ENCODE results near the gene IFIT2. TPM values are rescaled to one million over a fixed set of nuclear protein-coding genes. Genes with fewer than 3 reads are reported as not detected.

The IFIT2 gene
- total RNA-seq, 1 donor from 2014 or later, result 47.2 TPM

GRCh38 chr10:89352802-89353201, 51.0 kb downstream of the IFIT2 start:
- Histone ChIP-seq H3K4me3 (no peak overlapping the region), H3K27me3 (no peaks in the 10 kb centered on the region), H3K9me3 (no peaks in the 10 kb centered on the region), H3K4me1 (peaks cover 25% of the 10 kb centered on the region), H3K36me3 (no peaks in the 10 kb centered on the region), H3K27ac (peak overlapping the region; percentile 87)
- intact Hi-C loops (cut with DNase I), result no loop called here
- ATAC-seq, result no peak
- DNase-seq, result no peak
- TF ChIP-seq CTCF (IDR thresholded peaks at IDR 0.05), result no peak

- no peak overlapping the region for H3K27ac ChIP-seq
- no peaks in the 10 kb centered on the region for H3K27me3 ChIP-seq
- DNase-seq (no peak), ATAC-seq (no peak)
- intact Hi-C loops (cut with DNase I), result no loop called here
- peaks cover 15% of the 10 kb centered on the region for H3K4me1 ChIP-seq
- H3K9me3 ChIP-seq, result no peaks in the 10 kb centered on the region
- H3K4me3 ChIP-seq, result no peak overlapping the region
- no peaks in the 10 kb centered on the region for H3K36me3 ChIP-seq
- no peak for TF ChIP-seq CTCF (IDR thresholded peaks at IDR 0.05)
Observed at GRCh38 chr10:89355394-89355931, 53.6 kb downstream of the IFIT2 start.

- H3K4me1 ChIP-seq, result no peaks in the 10 kb centered on the region
- H3K9me3 ChIP-seq, result no peaks in the 10 kb centered on the region
- no peak for ATAC-seq
- H3K36me3 ChIP-seq, result no peaks in the 10 kb centered on the region
- intact Hi-C loops (cut with DNase I), result no loop called here
- DNase-seq, result no peak
- no peak overlapping the region for H3K27ac ChIP-seq
- no peaks in the 10 kb centered on the region for H3K27me3 ChIP-seq
- no peak for TF ChIP-seq CTCF (IDR thresholded peaks at IDR 0.05)
- H3K4me3 ChIP-seq, result no peak overlapping the region
Observed at GRCh38 chr10:89357096-89357495, 55.2 kb downstream of the IFIT2 start.

GRCh38 chr10:89357975-89358374, 56.1 kb downstream of the IFIT2 start:
- ATAC-seq (no peak), DNase-seq (no peak)
- Histone ChIP-seq H3K27me3 (no peaks in the 10 kb centered on the region), H3K9me3 (no peaks in the 10 kb centered on the region), H3K4me1 (no peaks in the 10 kb centered on the region), H3K27ac (no peak overlapping the region), H3K4me3 (no peak overlapping the region), H3K36me3 (no peaks in the 10 kb centered on the region)
- no peak for TF ChIP-seq CTCF (IDR thresholded peaks at IDR 0.05)
- intact Hi-C loops (cut with DNase I), result no loop called here

Other genes with a start within 250 kb of the IFIT2 start
- 7.8 TPM for gene CH25H, start 94.7 kb upstream of the IFIT2 start, total RNA-seq
- 194 TPM for gene LIPA, start 50.3 kb upstream of the IFIT2 start, total RNA-seq
- gene IFIT3, start 26.0 kb downstream of the IFIT2 start, total RNA-seq, result 78.0 TPM
- gene IFIT1B, start 76.0 kb downstream of the IFIT2 start, total RNA-seq, result not detected
- gene IFIT1, start 90.6 kb downstream of the IFIT2 start, total RNA-seq, result 51.1 TPM
- gene IFIT5, start 112.5 kb downstream of the IFIT2 start, total RNA-seq, result 24.4 TPM
- 1.9 TPM for gene SLC16A12, start 233.5 kb downstream of the IFIT2 start, total RNA-seq